HG02885 (cell line): ENCODE measurements around the gene MICALL1.

ENCODE experiments used
- ATAC-seq: cut with Tn5 transposase; IDR thresholded peaks from one replicate; pipeline ENCODE4 v1.9.1; 2021; ENCODE audit warnings: mild to moderate bottlenecking; ENCODE audit not compliant: unreplicated experiment, poor library complexity

MICALL1 gene

GRCh38 chr22:37904572-37905533 is 1.2 kb upstream of the MICALL1 start:
- ATAC-seq = no peak

GRCh38 chr22:37906364-37907008 is 389 bp downstream of the MICALL1 start:
- ATAC-seq = peak; percentile 44

GRCh38 chr22:37907036-37907954 is 1.2 kb downstream of the MICALL1 start:
- no peak for ATAC-seq

GRCh38 chr22:37909766-37910165 is 3.7 kb downstream of the MICALL1 start:
- ATAC-seq = no peak

- ATAC-seq = no peak
Measured at GRCh38 chr22:37910890-37911672, 5.0 kb downstream of the MICALL1 start.

GRCh38 chr22:37911697-37912096 is 5.6 kb downstream of the MICALL1 start:
- ATAC-seq = no peak

- ATAC-seq = no peak
Measured at GRCh38 chr22:37912171-37912570, 6.1 kb downstream of the MICALL1 start.

- no peak for ATAC-seq
Measured at GRCh38 chr22:37913233-37913721, 7.2 kb downstream of the MICALL1 start.

GRCh38 chr22:37916311-37916710 is 10.2 kb downstream of the MICALL1 start:
- no peak for ATAC-seq

GRCh38 chr22:37917874-37918548 is 11.9 kb downstream of the MICALL1 start:
- no peak for ATAC-seq

- no peak for ATAC-seq
Measured at GRCh38 chr22:37918580-37919270, 12.6 kb downstream of the MICALL1 start.

- ATAC-seq = no peak
Measured at GRCh38 chr22:37920126-37920525, 14.0 kb downstream of the MICALL1 start.

GRCh38 chr22:37922191-37922590 is 16.1 kb downstream of the MICALL1 start:
- no peak for ATAC-seq

- ATAC-seq = no peak
Measured at GRCh38 chr22:37923927-37924326, 17.8 kb downstream of the MICALL1 start.

- ATAC-seq = no peak
Measured at GRCh38 chr22:37924386-37925065, 18.4 kb downstream of the MICALL1 start.

- ATAC-seq = no peak
Measured at GRCh38 chr22:37925330-37925729, 19.2 kb downstream of the MICALL1 start.

- no peak for ATAC-seq
Measured at GRCh38 chr22:37925767-37926166, 19.7 kb downstream of the MICALL1 start.

GRCh38 chr22:37926358-37926757 is 20.3 kb downstream of the MICALL1 start:
- no peak for ATAC-seq
